HepG2 (cell line): Measurements from ENCODE around the gene ADH5. TPM values are rescaled to one million over a fixed set of nuclear protein-coding genes. Genes with fewer than 3 reads are reported as not detected.
A peak's percentile ranks its signal among the peaks of the same experiment; 100 is the strongest.

Experiments
- CCDC6 ChIP-seq: sonication (generic); formaldehyde crosslinking; IDR thresholded peaks from 2 replicates; pipeline ENCODE4 v1.8.1; 2022; ENCODE audit warnings: mild to moderate bottlenecking, missing genetic modification reagents, moderate library complexity
- ERF ChIP-seq: IDR thresholded peaks from 2 replicates; pipeline ENCODE4 v1.6.1; 2018; ENCODE audit warnings: missing biosample characterization, missing genetic modification reagents
- GATAD1 ChIP-seq: IDR thresholded peaks from 2 replicates; pipeline ENCODE4 v1.6.1; 2016; ENCODE audit warnings: missing genetic modification reagents, missing compliant biosample characterization
- NFIC ChIP-seq: IDR thresholded peaks from 2 replicates; pipeline ENCODE4 v1.6.1; 2012; ENCODE audit warnings: mild to moderate bottlenecking, low read length, inconsistent platforms
- NR2F2 ChIP-seq: IDR thresholded peaks from 2 replicates; pipeline ENCODE4 v1.6.1; 2012; ENCODE audit warnings: low read depth, inconsistent platforms, borderline replicate concordance
- RCOR2 ChIP-seq: IDR thresholded peaks from 2 replicates; pipeline ENCODE4 v1.6.1; 2016; ENCODE audit warnings: missing biosample characterization, missing genetic modification reagents
- RXRA ChIP-seq: sonication (generic); formaldehyde crosslinking; IDR thresholded peaks from 2 replicates; pipeline ENCODE4 v1.5.1; 2020; ENCODE audit warnings: missing genetic modification reagents
- SIX1 ChIP-seq: sonication (generic); formaldehyde crosslinking; IDR thresholded peaks from 2 replicates; pipeline ENCODE4 v1.4.0; 2020; ENCODE audit warnings: missing genetic modification reagents, borderline replicate concordance
- SMARCE1 ChIP-seq: fragments of 450-650 bp; IDR thresholded peaks from 2 replicates; pipeline ENCODE4 v1.6.1; 2017; ENCODE audit warnings: borderline replicate concordance
- SNAPC2 ChIP-seq: sonication (generic); formaldehyde crosslinking; IDR thresholded peaks from 2 replicates; pipeline ENCODE4 v1.8.1; 2022; ENCODE audit warnings: mild to moderate bottlenecking, missing genetic modification reagents
- TEAD2 ChIP-seq: sonication (generic); formaldehyde crosslinking; IDR thresholded peaks from 2 replicates; pipeline ENCODE4 v1.9.0; 2021; ENCODE audit warnings: missing genetic modification reagents
- THYN1 ChIP-seq: sonication (generic); formaldehyde crosslinking; IDR thresholded peaks from 2 replicates; pipeline ENCODE4 v1.8.1; 2023; ENCODE audit warnings: low read depth, mild to moderate bottlenecking, moderate library complexity, missing genetic modification reagents, borderline replicate concordance
- ZBTB3 ChIP-seq: sonication (generic); formaldehyde crosslinking; IDR thresholded peaks from 2 replicates; pipeline ENCODE4 v1.4.0; 2020; ENCODE audit warnings: low read depth, mild to moderate bottlenecking, moderate library complexity, missing genetic modification reagents, borderline replicate concordance
- ZKSCAN5 ChIP-seq: sonication (generic); formaldehyde crosslinking; IDR thresholded peaks from 2 replicates; pipeline ENCODE4 v1.5.1; 2020; ENCODE audit warnings: mild to moderate bottlenecking, missing genetic modification reagents
- ZNF10 ChIP-seq: sonication (generic); formaldehyde crosslinking; IDR thresholded peaks from 2 replicates; pipeline ENCODE4 v1.4.0; 2020; ENCODE audit warnings: mild to moderate bottlenecking, low read depth, missing genetic modification reagents, borderline replicate concordance
- ZNF232 ChIP-seq: sonication (generic); formaldehyde crosslinking; IDR thresholded peaks from 2 replicates; pipeline ENCODE4 v1.4.0; 2020; ENCODE audit warnings: missing genetic modification reagents, borderline replicate concordance
- ZSCAN12 ChIP-seq: sonication (generic); formaldehyde crosslinking; IDR thresholded peaks from 2 replicates; pipeline ENCODE4 v1.9.0; 2021; ENCODE audit warnings: mild to moderate bottlenecking, missing genetic modification reagents
- polyA plus RNA-seq, 8 experiments: library from polyadenylated mRNA; depleted of rRNA in 3 of 8; stranded (reverse) in 7 of 8; unstranded in 1 of 8; fragments of >200 nt; fragmentation: Illumina TruSeq in 4 of 8; extraction: Trizol in 4 of 8; gene quantifications; 2 replicates each; pipeline versions ENCODE4 v1.2.1 to v1.2.3, GENCODE V29; 2011 to 2016; ENCODE audit warnings: low read depth in 4 of 8, missing spikeins in 1 of 8, mixed read lengths in 1 of 8; ENCODE audit not compliant: insufficient read depth in 1 of 8
- total RNA-seq, 5 experiments: library from RNA; depleted of rRNA; stranded (reverse); fragments of >200 nt; fragmentation: Illumina TruSeq; extraction: Trizol; gene quantifications; 2 replicates each; pipeline ENCODE4 v1.2.3, GENCODE V29; 2016; ENCODE audit warnings: low read depth in 1 of 5
- TF ChIP-seq, protein P1 (sequence below): sonication (generic); formaldehyde crosslinking; IDR thresholded peaks from 2 replicates; pipeline ENCODE4 v1.5.0; 2020; ENCODE audit warnings: mild to moderate bottlenecking, missing genetic modification reagents
- TF ChIP-seq, protein P2 (sequence below): sonication (generic); formaldehyde crosslinking; IDR thresholded peaks from 2 replicates; pipeline ENCODE4 v1.4.0; 2020; ENCODE audit warnings: mild to moderate bottlenecking, missing genetic modification reagents, borderline replicate concordance
- TF ChIP-seq, protein P3 (sequence below): sonication (generic); formaldehyde crosslinking; IDR thresholded peaks from 2 replicates; pipeline ENCODE4 v1.9.0; 2021; ENCODE audit warnings: missing genetic modification reagents, borderline replicate concordance
- TF ChIP-seq, protein P4 (sequence below): IDR thresholded peaks from 2 replicates; pipeline ENCODE4 v1.6.1; 2016

ADH5 gene
- total and polyA plus RNA-seq, 2 of the 13 experiments (the other 11 are each of a cell fraction or from before 2014, with no cell fraction given): 349 to 512 TPM

DNA sequence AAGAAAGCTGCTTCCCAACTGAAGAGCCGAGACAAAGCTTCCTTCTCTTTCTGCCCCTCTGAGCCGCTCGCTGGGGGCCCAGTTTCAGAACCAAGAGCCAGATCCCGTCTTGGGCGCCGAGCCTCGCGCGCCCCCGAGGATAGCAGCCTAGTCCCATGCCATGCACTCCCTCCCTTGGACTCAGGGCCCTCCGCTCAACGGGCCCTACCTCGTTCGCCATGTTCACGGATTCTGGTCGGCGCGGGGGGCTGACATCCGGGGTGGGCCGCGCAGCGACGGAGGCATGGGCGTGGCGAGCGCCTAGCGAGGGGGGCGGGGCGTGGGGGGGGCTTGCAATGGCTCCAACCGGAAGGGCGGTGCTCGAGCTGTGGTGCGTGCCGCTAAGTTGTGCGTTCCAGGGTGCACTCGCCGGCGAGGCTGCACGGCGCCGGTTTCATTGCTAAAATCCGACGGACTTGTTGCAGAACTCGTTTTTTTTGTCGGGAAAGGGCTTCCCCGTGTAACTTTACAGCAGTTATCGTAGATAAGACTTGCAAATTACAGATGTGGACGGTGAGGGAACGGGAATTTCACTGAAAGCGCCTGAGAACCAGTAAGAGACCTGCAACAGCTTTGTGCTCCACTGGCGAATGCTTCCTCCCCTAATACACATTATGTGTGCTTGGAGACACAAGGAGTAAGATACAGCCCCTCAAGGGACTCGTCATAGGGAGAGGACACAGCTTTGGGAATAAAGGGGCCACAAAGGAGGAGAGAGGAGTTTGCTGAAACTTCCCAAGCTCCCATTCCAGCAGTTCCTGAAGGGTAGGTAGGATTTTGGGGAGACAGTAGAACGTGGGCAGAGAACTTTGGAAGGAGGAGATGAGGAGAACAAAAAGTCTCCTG, at the start of gene ADH5 (continued):
- TF ChIP-seq THYN1: no peak; the same call in 1 of the 2 replicates
- no peak for TF ChIP-seq ZKSCAN5 (CRISPR knock-in tag)
- no peak for TF ChIP-seq NR2F2
- 0 out of 2 replicates have a peak, but pooled peaks have one; percentile 80 for TF ChIP-seq SNAPC2 (CRISPR knock-in tag)
- TF ChIP-seq TEAD2 (CRISPR knock-in tag): 0 out of 2 replicates have a peak, but pooled peaks have one; percentile 10
- TF ChIP-seq ZBTB3 (CRISPR knock-in tag): peak; percentile 24; the same call in 1 of the 2 replicates
- TF ChIP-seq SIX1 (CRISPR knock-in tag): no peak
- no peak for TF ChIP-seq NFIC
- TF ChIP-seq ERF (CRISPR knock-in tag): peak; percentile 55; the same call in 1 of the 2 replicates
- TF ChIP-seq CCDC6 (CRISPR knock-in tag): no peak; the same call in 1 of the 2 replicates
- TF ChIP-seq, protein P1, sequence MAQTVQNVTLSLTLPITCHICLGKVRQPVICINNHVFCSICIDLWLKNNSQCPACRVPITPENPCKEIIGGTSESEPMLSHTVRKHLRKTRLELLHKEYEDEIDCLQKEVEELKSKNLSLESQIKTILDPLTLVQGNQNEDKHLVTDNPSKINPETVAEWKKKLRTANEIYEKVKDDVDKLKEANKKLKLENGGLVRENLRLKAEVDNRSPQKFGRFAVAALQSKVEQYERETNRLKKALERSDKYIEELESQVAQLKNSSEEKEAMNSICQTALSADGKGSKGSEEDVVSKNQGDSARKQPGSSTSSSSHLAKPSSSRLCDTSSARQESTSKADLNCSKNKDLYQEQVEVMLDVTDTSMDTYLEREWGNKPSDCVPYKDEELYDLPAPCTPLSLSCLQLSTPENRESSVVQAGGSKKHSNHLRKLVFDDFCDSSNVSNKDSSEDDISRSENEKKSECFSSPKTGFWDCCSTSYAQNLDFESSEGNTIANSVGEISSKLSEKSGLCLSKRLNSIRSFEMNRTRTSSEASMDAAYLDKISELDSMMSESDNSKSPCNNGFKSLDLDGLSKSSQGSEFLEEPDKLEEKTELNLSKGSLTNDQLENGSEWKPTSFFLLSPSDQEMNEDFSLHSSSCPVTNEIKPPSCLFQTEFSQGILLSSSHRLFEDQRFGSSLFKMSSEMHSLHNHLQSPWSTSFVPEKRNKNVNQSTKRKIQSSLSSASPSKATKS: 0 out of 2 replicates have a peak, but pooled peaks have one; percentile 51
- TF ChIP-seq ZNF10 (CRISPR knock-in tag): no peak
- no peak for TF ChIP-seq RCOR2 (CRISPR knock-in tag)
- TF ChIP-seq, protein P2, sequence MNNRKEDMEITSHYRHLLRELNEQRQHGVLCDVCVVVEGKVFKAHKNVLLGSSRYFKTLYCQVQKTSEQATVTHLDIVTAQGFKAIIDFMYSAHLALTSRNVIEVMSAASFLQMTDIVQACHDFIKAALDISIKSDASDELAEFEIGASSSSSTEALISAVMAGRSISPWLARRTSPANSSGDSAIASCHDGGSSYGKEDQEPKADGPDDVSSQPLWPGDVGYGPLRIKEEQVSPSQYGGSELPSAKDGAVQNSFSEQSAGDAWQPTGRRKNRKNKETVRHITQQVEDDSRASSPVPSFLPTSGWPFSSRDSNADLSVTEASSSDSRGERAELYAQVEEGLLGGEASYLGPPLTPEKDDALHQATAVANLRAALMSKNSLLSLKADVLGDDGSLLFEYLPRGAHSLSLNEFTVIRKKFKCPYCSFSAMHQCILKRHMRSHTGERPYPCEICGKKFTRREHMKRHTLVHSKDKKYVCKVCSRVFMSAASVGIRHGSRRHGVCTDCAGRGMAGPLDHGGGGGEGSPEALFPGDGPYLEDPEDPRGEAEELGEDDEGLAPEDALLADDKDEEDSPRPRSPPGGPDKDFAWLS: no peak
- TF ChIP-seq, protein P3, sequence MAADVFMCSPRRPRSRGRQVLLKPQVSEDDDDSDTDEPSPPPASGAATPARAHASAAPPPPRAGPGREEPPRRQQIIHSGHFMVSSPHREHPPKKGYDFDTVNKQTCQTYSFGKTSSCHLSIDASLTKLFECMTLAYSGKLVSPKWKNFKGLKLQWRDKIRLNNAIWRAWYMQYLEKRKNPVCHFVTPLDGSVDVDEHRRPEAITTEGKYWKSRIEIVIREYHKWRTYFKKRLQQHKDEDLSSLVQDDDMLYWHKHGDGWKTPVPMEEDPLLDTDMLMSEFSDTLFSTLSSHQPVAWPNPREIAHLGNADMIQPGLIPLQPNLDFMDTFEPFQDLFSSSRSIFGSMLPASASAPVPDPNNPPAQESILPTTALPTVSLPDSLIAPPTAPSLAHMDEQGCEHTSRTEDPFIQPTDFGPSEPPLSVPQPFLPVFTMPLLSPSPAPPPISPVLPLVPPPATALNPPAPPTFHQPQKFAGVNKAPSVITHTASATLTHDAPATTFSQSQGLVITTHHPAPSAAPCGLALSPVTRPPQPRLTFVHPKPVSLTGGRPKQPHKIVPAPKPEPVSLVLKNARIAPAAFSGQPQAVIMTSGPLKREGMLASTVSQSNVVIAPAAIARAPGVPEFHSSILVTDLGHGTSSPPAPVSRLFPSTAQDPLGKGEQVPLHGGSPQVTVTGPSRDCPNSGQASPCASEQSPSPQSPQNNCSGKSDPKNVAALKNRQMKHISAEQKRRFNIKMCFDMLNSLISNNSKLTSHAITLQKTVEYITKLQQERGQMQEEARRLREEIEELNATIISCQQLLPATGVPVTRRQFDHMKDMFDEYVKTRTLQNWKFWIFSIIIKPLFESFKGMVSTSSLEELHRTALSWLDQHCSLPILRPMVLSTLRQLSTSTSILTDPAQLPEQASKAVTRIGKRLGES (CRISPR knock-in tag): 0 out of 2 replicates have a peak, but pooled peaks have one; percentile 44
- TF ChIP-seq, protein P4, sequence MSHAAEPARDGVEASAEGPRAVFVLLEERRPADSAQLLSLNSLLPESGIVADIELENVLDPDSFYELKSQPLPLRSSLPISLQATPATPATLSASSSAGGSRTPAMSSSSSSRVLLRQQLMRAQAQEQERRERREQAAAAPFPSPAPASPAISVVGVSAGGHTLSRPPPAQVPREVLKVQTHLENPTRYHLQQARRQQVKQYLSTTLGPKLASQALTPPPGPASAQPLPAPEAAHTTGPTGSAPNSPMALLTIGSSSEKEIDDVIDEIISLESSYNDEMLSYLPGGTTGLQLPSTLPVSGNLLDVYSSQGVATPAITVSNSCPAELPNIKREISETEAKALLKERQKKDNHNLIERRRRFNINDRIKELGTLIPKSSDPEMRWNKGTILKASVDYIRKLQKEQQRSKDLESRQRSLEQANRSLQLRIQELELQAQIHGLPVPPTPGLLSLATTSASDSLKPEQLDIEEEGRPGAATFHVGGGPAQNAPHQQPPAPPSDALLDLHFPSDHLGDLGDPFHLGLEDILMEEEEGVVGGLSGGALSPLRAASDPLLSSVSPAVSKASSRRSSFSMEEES (CRISPR knock-in tag): peak; percentile 24; the same call in 1 of the 2 replicates
- TF ChIP-seq SMARCE1: no peak
- peak; percentile 79 for TF ChIP-seq GATAD1 (CRISPR knock-in tag)
- peak; percentile 30; the same call in 1 of the 2 replicates for TF ChIP-seq RXRA (CRISPR knock-in tag)
- peak; percentile 84 for TF ChIP-seq ZSCAN12 (CRISPR knock-in tag)
- TF ChIP-seq ZNF232 (CRISPR knock-in tag): peak; percentile 89; the same call in 1 of the 2 replicates
